ENCODE measurements around the gene HSD17B12.
"Not testable (repeated sequence)": the region's sequence is repeated elsewhere in the genome, so short reads cannot be mapped to it uniquely, and the experiment has no call there.

HSD17B12 gene

GRCh38 chr11:43748095-43748494, 67.6 kb downstream of the HSD17B12 start:
- no peak for DNase-seq

GRCh38 chr11:43751726-43752125, 71.2 kb downstream of the HSD17B12 start:
- no peak for DNase-seq

GRCh38 chr11:43756575-43756974, 76.0 kb downstream of the HSD17B12 start:
- no peak for DNase-seq

- DNase-seq: no peak
Observed at GRCh38 chr11:43758927-43759326, 78.4 kb downstream of the HSD17B12 start.

- no peak for DNase-seq
Observed at GRCh38 chr11:43760902-43761301, 80.4 kb downstream of the HSD17B12 start.

GRCh38 chr11:43765194-43765593, 84.7 kb downstream of the HSD17B12 start:
- no peak for DNase-seq

GRCh38 chr11:43768654-43769053, 88.1 kb downstream of the HSD17B12 start:
- not testable (repeated sequence) for DNase-seq

GRCh38 chr11:43770173-43770572, 89.6 kb downstream of the HSD17B12 start:
- DNase-seq: no peak

- DNase-seq: no peak
Observed at GRCh38 chr11:43772733-43773132, 92.2 kb downstream of the HSD17B12 start.

GRCh38 chr11:43774786-43775185, 94.2 kb downstream of the HSD17B12 start:
- no peak for DNase-seq

- DNase-seq: no peak
Observed at GRCh38 chr11:43779306-43779705, 98.8 kb downstream of the HSD17B12 start.

GRCh38 chr11:43784301-43784700, 103.8 kb downstream of the HSD17B12 start:
- DNase-seq: no peak

- no peak for DNase-seq
Observed at GRCh38 chr11:43784866-43785265, 104.3 kb downstream of the HSD17B12 start.

GRCh38 chr11:43785318-43785717, 104.8 kb downstream of the HSD17B12 start:
- no peak for DNase-seq

GRCh38 chr11:43786016-43786415, 105.5 kb downstream of the HSD17B12 start:
- DNase-seq: no peak

- no peak for DNase-seq
Observed at GRCh38 chr11:43787824-43788223, 107.3 kb downstream of the HSD17B12 start.

GRCh38 chr11:43788421-43788820, 107.9 kb downstream of the HSD17B12 start:
- no peak for DNase-seq

- no peak for DNase-seq
Observed at GRCh38 chr11:43789700-43790443, 109.3 kb downstream of the HSD17B12 start.

GRCh38 chr11:43790444-43790794, 109.9 kb downstream of the HSD17B12 start:
- no peak for DNase-seq

GRCh38 chr11:43797337-43797736, 116.8 kb downstream of the HSD17B12 start:
- no peak for DNase-seq

GRCh38 chr11:43797866-43798265, 117.3 kb downstream of the HSD17B12 start:
- no peak for DNase-seq

- DNase-seq: no peak
Observed at GRCh38 chr11:43802509-43802908, 122.0 kb downstream of the HSD17B12 start.

- DNase-seq: no peak
Observed at GRCh38 chr11:43803766-43804165, 123.2 kb downstream of the HSD17B12 start.

GRCh38 chr11:43806976-43807375, 126.4 kb downstream of the HSD17B12 start:
- no peak for DNase-seq

- no peak for DNase-seq
Observed at GRCh38 chr11:43810929-43811596, 130.5 kb downstream of the HSD17B12 start.
